Transverse colon (tissue), 4 donors: ENCODE results near the gene SAPCD2. TPM values are rescaled to one million over a fixed set of nuclear protein-coding genes. Genes with fewer than 3 reads are reported as not detected.
A peak's percentile ranks its signal among the peaks of the same experiment; 100 is the strongest.

ENCODE experiments used
- DNase-seq: peaks from one replicate; pipeline ENCODE4 v3.0.0-alpha.2; 2019
- H3K27ac ChIP-seq, 4 donors: fragments of 200-600 bp; sonication (generic); 2 replicates each; pipeline ENCODE4 v1.5.1; 2016 to 2018; ENCODE audit warnings: inconsistent platforms in 4 of 4
- H3K27me3 ChIP-seq: fragments of 200-600 bp; sonication (generic); 2 replicates; pipeline ENCODE4 v1.5.1; 2017; ENCODE audit warnings: inconsistent platforms
- H3K36me3 ChIP-seq, 4 donors: fragments of 200-600 bp; sonication (generic); 2 replicates each; pipeline ENCODE4 v1.5.1; 2017 to 2019; ENCODE audit warnings: inconsistent platforms in 4 of 4
- H3K4me1 ChIP-seq, 4 donors: fragments of 200-600 bp; sonication (generic); 2 replicates each; pipeline ENCODE4 v1.5.1; 2017 to 2020; ENCODE audit warnings: inconsistent platforms in 4 of 4
- H3K4me3 ChIP-seq, 4 donors: fragments of 200-600 bp; sonication (generic); 1 replicate in 1 of 4; 2 replicates in 3 of 4; pipeline versions ENCODE4 v1.5.1 to v1.6.1; 2017 to 2019; ENCODE audit warnings: inconsistent platforms in 4 of 4
- H3K9me3 ChIP-seq, 2 donors: fragments of 200-600 bp; sonication (generic); 2 replicates each; pipeline ENCODE4 v1.5.1; 2017 to 2019; ENCODE audit warnings: inconsistent platforms in 2 of 2
- EP300 ChIP-seq: sonication (generic); formaldehyde crosslinking; IDR thresholded peaks from one replicate; pipeline ENCODE4 v1.6.1; 2017; ENCODE audit warnings: antibody characterized with exemption, low read depth
- POLR2A ChIP-seq: fragments of 450-650 bp; IDR thresholded peaks from one replicate; pipeline ENCODE4 v1.6.1; 2016; ENCODE audit warnings: antibody characterized with exemption, mild to moderate bottlenecking, moderate library complexity
- POLR2AphosphoS5 ChIP-seq, 3 donors: sonication (generic); formaldehyde crosslinking; IDR thresholded peaks; one replicate each; pipeline ENCODE4 v1.6.1; 2016; ENCODE audit warnings: antibody characterized with exemption in 3 of 3
- WGBS, 2 donors: methylation state at CpG; one replicate each; pipeline ENCODE4 v1.1.5; 2018; ENCODE audit warnings: low coverage in 1 of 2; 5-methylcytosine and 5-hydroxymethylcytosine counted together
- in situ Hi-C, 4 donors: fragments of 200-750 bp; cut with MboI; loops; one replicate each; pipeline versions ENCODE4 v1.15.0 to v1.15.1; 2017; ENCODE audit warnings: low sequenced_read_pairs in 3 of 4, low pct_ligation_motif_present in 1 of 4, low pct_unique_long_range_greater_than_20kb in 1 of 4
- intact Hi-C: fragments of 100-400 bp; cut with DNase I; formaldehyde crosslinking; loops from one replicate; pipeline ENCODE4 v1.15.1; 2023; ENCODE audit warnings: low total_unique reads
- total RNA-seq, 4 donors: library from RNA; depleted of rRNA; stranded (reverse); fragments of >200 nt; gene quantifications; one replicate each; pipeline ENCODE4 v1.1.0, GENCODE V29; 2016
- TF ChIP-seq, protein P1 (sequence below), 5 experiments: fragments of 200-600 bp in 3 of 5; fragments of 450-650 bp in 2 of 5; sonication (generic) in 3 of 5; IDR thresholded peaks; 1 replicate in 2 of 5; 2 replicates in 3 of 5; pipeline ENCODE4 v1.5.1; 2016 to 2017; ENCODE audit warnings: antibody characterized with exemption in 5 of 5, inconsistent platforms in 3 of 5, mild to moderate bottlenecking in 2 of 5, moderate library complexity in 1 of 5

Gene SAPCD2
- total RNA-seq, 4 donors from 2014 or later, result 0.37 to 37.2 (median 3.3) TPM

DNA sequence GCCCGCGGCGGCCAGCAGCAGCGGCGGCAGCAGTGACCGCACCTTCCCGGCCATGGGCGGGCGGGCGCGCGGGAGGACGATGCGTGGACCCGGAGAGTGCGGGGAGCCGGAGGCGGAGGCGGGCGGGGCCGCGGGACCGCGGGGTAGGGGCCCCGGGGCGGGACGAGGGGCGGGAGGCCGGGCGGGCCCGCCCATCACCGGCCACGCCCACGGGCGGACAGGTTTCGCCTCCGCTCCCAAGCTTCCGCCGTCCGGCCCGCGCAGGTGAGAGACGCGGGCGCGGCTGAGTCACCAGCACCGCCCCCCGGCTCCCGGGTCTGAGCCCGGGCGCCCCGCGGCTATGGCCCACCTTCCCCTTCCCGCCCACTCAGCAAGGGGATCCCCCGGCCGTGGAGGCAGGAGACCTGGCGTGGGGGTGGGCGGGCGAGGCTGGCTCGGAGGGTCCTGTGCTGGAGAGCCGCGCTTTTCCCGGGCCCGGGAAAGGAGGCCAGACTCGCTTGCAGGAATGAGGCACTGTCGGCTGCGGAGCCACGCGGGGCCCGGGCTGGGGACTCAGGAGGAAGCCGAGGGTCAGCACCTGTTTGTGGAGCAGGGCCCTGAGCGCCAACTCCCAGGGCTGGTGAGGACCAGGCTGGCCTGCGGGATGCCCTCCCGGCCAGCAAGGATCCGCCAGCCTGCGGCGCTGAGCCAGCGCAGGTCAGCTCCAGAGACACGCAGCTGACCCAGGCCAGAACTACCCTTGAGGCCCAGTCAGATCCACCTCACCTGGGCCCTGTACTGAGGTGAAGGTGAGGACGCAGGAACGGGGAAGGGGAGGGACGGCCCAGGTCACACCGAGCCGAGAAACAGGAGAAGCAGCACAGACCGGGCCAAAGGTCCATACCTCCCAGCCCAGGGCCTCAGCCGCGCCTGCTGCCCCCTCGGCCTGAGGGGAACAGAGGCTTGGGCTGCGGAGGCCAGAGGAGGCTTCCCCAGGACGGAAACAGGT, 16.1 kb downstream of the SAPCD2 start, which contains the start of gene ENTPD2:
Gene ENTPD2 (minus strand): TSS at position 118 of the 988 bp plus-strand sequence. CDS start 64 bp downstream, at position 54.
- TF ChIP-seq POLR2AphosphoS5 (IDR thresholded peaks at IDR 0.05) (peak; percentile 72 to 89 (median 82)), POLR2A (peak; percentile 78), EP300 (no peak)
- TF ChIP-seq, protein P1, sequence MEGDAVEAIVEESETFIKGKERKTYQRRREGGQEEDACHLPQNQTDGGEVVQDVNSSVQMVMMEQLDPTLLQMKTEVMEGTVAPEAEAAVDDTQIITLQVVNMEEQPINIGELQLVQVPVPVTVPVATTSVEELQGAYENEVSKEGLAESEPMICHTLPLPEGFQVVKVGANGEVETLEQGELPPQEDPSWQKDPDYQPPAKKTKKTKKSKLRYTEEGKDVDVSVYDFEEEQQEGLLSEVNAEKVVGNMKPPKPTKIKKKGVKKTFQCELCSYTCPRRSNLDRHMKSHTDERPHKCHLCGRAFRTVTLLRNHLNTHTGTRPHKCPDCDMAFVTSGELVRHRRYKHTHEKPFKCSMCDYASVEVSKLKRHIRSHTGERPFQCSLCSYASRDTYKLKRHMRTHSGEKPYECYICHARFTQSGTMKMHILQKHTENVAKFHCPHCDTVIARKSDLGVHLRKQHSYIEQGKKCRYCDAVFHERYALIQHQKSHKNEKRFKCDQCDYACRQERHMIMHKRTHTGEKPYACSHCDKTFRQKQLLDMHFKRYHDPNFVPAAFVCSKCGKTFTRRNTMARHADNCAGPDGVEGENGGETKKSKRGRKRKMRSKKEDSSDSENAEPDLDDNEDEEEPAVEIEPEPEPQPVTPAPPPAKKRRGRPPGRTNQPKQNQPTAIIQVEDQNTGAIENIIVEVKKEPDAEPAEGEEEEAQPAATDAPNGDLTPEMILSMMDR (IDR thresholded peaks at IDR 0.05), result no peak
- peaks cover 26 to 59% (median 47%) of the 10 kb centered on the region in 4 donors for H3K4me1 ChIP-seq
- intact Hi-C loops (no loop called here), in situ Hi-C loops (no loop called here)
- H3K4me3 ChIP-seq, result peak within 1 kb of the TSS in 3 of 4 donors; percentile 34 to 55 (median 51)
- H3K9me3 ChIP-seq, result no peaks in the 10 kb centered on the region
- WGBS, 2 donors, result 27% methylated on average over 44 of the region's 90 CpGs; no CpG with 5 or more reads in 1 of the 2 donors
- H3K27me3 ChIP-seq, result peaks cover 38% of the 10 kb centered on the region
- peak within 1 kb of the TSS; percentile 80 to 89 (median 86) for H3K27ac ChIP-seq
- DNase-seq, result peak; percentile 87
- H3K36me3 ChIP-seq, result no peaks in the 10 kb centered on the region

DNA sequence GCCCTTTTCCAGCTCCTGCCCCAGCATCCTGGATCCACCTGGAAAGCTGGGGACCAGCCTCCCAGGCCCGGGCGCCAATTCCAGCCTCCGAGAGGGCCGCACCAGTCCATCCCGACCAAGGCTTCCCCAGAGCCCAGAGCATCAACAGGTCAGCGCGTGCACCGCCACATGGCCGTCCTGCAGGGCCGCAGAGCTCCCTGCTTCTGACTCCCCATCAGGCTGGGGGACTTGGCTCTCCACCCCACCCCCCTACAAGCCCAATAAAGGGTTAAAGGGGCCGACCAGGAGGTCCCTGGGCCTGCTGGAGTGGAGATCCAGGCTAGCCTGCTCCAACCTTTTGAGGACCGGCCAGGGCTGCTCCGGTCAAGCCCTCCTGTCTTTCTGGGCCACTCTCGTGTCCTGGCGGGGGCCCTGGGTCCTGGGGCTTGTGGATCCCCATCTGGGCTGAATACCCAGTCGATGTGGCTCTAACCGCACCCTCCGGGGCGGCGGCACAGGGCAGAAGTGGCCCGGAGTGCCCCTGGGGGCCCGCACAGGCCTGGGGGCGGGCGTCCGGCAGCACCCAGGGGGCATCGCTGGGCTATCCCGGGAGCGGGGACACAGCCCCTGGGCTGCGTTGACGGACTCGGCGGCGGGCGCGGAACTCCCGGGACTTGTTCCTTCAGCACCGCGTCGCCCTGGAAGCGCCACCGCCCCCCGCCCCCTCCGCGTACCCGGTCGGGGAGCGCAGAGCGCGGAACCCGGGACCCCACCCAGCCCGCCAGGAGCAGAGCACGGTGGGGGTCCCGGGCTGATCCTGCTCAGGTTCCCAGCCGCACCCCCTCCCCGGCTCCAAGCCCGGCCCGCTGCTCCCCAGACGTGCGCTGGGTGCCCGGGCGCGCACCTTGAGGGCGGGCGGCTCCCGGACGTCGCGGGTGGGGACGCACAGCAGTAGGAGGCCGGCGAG, 17.1 kb downstream of the SAPCD2 start:
- DNase-seq, result no peak
- peak overlapping the region; percentile 80 to 89 (median 86) for H3K27ac ChIP-seq
- no peaks in the 10 kb centered on the region for H3K9me3 ChIP-seq
- in situ Hi-C loops, result no loop called here
- H3K27me3 ChIP-seq, result peaks cover 48% of the 10 kb centered on the region
- peaks cover 26 to 58% (median 50%) of the 10 kb centered on the region in 4 donors for H3K4me1 ChIP-seq
- peak overlapping the region in 3 of 4 donors; percentile 34 to 55 (median 51) for H3K4me3 ChIP-seq
- WGBS, 2 donors, result 17% methylated on average over 55 of the region's 71 CpGs; no CpG with 5 or more reads in 1 of the 2 donors
- intact Hi-C loops, result no loop called here
- TF ChIP-seq, protein P1 (IDR thresholded peaks at IDR 0.05), result no peak
- TF ChIP-seq EP300 (no peak), POLR2A (no peak), POLR2AphosphoS5 (IDR thresholded peaks at IDR 0.05) (no peak)
- H3K36me3 ChIP-seq, result no peaks in the 10 kb centered on the region

DNA sequence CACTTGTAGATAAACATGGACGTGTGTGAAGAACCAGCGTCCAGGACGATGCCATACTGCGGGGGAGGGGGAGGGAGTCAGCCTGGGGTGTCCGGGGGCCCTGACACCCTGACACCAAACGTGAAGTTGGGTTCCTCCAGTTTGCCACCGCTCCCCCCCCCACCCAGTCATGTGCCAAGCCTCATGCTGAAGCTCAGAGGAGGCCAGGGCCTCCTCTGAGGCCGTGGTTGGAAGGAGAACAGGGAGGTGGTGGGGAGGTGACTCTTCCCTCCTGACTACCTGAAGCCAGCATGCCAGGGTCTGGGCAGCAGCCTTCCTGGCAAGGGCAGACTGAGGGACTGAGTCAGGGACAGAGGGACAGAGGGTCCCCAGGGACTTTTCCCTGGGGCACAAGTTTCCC, 18.1 kb downstream of the SAPCD2 start:
- TF ChIP-seq POLR2AphosphoS5 (IDR thresholded peaks at IDR 0.05), result no peak
- TF ChIP-seq POLR2A, result no peak
- TF ChIP-seq, protein P1 (IDR thresholded peaks at IDR 0.05), result no peak
- no peak for TF ChIP-seq EP300
- no peaks in the 10 kb centered on the region for H3K36me3 ChIP-seq
- no peak overlapping the region for H3K27ac ChIP-seq
- H3K27me3 ChIP-seq, result peaks cover 57% of the 10 kb centered on the region
- intact Hi-C loops (no loop called here), in situ Hi-C loops (no loop called here)
- no peak for DNase-seq
- no peaks in the 10 kb centered on the region for H3K9me3 ChIP-seq
- H3K4me1 ChIP-seq, result peaks cover 26 to 49% (median 44%) of the 10 kb centered on the region in 4 donors
- WGBS, 2 donors, result 78% methylated on average over 6 of the region's 8 CpGs; no CpG with 5 or more reads in 1 of the 2 donors
- no peak overlapping the region for H3K4me3 ChIP-seq
